Transverse colon (tissue), 4 donors: ENCODE data around the gene ANKRD12. TPM values are rescaled to one million over a fixed set of nuclear protein-coding genes. Genes with fewer than 3 reads are reported as not detected.

ENCODE experiments used
- DNase-seq: peaks from one replicate; pipeline ENCODE4 v3.0.0-alpha.2; 2019
- H3K27ac ChIP-seq, 4 donors: fragments of 200-600 bp; sonication (generic); 2 replicates each; pipeline ENCODE4 v1.5.1; 2016 to 2018; ENCODE audit warnings: inconsistent platforms in 4 of 4
- H3K27me3 ChIP-seq: fragments of 200-600 bp; sonication (generic); 2 replicates; pipeline ENCODE4 v1.5.1; 2017; ENCODE audit warnings: inconsistent platforms
- H3K36me3 ChIP-seq, 4 donors: fragments of 200-600 bp; sonication (generic); 2 replicates each; pipeline ENCODE4 v1.5.1; 2017 to 2019; ENCODE audit warnings: inconsistent platforms in 4 of 4
- H3K4me1 ChIP-seq, 4 donors: fragments of 200-600 bp; sonication (generic); 2 replicates each; pipeline ENCODE4 v1.5.1; 2017 to 2020; ENCODE audit warnings: inconsistent platforms in 4 of 4
- H3K4me3 ChIP-seq, 4 donors: fragments of 200-600 bp; sonication (generic); 1 replicate in 1 of 4; 2 replicates in 3 of 4; pipeline versions ENCODE4 v1.5.1 to v1.6.1; 2017 to 2019; ENCODE audit warnings: inconsistent platforms in 4 of 4
- H3K9me3 ChIP-seq, 2 donors: fragments of 200-600 bp; sonication (generic); 2 replicates each; pipeline ENCODE4 v1.5.1; 2017 to 2019; ENCODE audit warnings: inconsistent platforms in 2 of 2
- CTCF ChIP-seq, 5 experiments: fragments of 200-600 bp in 3 of 5; fragments of 450-650 bp in 2 of 5; sonication (generic) in 3 of 5; IDR thresholded peaks; 1 replicate in 2 of 5; 2 replicates in 3 of 5; pipeline ENCODE4 v1.5.1; 2016 to 2017; ENCODE audit warnings: antibody characterized with exemption in 5 of 5, inconsistent platforms in 3 of 5, mild to moderate bottlenecking in 2 of 5, moderate library complexity in 1 of 5
- EP300 ChIP-seq: sonication (generic); formaldehyde crosslinking; IDR thresholded peaks from one replicate; pipeline ENCODE4 v1.6.1; 2017; ENCODE audit warnings: antibody characterized with exemption, low read depth
- POLR2A ChIP-seq: fragments of 450-650 bp; IDR thresholded peaks from one replicate; pipeline ENCODE4 v1.6.1; 2016; ENCODE audit warnings: antibody characterized with exemption, mild to moderate bottlenecking, moderate library complexity
- POLR2AphosphoS5 ChIP-seq, 3 donors: sonication (generic); formaldehyde crosslinking; IDR thresholded peaks; one replicate each; pipeline ENCODE4 v1.6.1; 2016; ENCODE audit warnings: antibody characterized with exemption in 3 of 3
- WGBS, 2 donors: methylation state at CpG; one replicate each; pipeline ENCODE4 v1.1.5; 2018; ENCODE audit warnings: low coverage in 1 of 2; 5-methylcytosine and 5-hydroxymethylcytosine counted together
- in situ Hi-C, 4 donors: fragments of 200-750 bp; cut with MboI; loops; one replicate each; pipeline versions ENCODE4 v1.15.0 to v1.15.1; 2017; ENCODE audit warnings: low sequenced_read_pairs in 3 of 4, low pct_ligation_motif_present in 1 of 4, low pct_unique_long_range_greater_than_20kb in 1 of 4
- intact Hi-C: fragments of 100-400 bp; cut with DNase I; formaldehyde crosslinking; loops from one replicate; pipeline ENCODE4 v1.15.1; 2023; ENCODE audit warnings: low total_unique reads
- total RNA-seq, 4 donors: library from RNA; depleted of rRNA; stranded (reverse); fragments of >200 nt; gene quantifications; one replicate each; pipeline ENCODE4 v1.1.0, GENCODE V29; 2016

Gene ANKRD12
- total RNA-seq, 4 donors from 2014 or later, result 17.5 to 91.8 (median 59.1) TPM

GRCh38 chr18:9109523-9109922 is 27.1 kb upstream of the ANKRD12 start:
- 54 to 69% methylated on average over 4 of the region's 4 CpGs for WGBS, 2 donors
- Histone ChIP-seq H3K27me3 (no peaks in the 10 kb centered on the region), H3K9me3 (no peaks in the 10 kb centered on the region), H3K27ac (peak overlapping the region; percentile 55 to 71 (median 60)), H3K4me1 (peaks cover 67 to 91% (median 76%) of the 10 kb centered on the region in 4 donors), H3K36me3 (no peaks in the 10 kb centered on the region), H3K4me3 (no peak overlapping the region)
- intact Hi-C loops, result no loop called here
- TF ChIP-seq POLR2A, result no peak
- TF ChIP-seq POLR2AphosphoS5 (IDR thresholded peaks at IDR 0.05), result no peak
- TF ChIP-seq EP300, result no peak
- no peak for TF ChIP-seq CTCF (IDR thresholded peaks at IDR 0.05)
- in situ Hi-C loops, result no loop called here
- no peak for DNase-seq

DNA sequence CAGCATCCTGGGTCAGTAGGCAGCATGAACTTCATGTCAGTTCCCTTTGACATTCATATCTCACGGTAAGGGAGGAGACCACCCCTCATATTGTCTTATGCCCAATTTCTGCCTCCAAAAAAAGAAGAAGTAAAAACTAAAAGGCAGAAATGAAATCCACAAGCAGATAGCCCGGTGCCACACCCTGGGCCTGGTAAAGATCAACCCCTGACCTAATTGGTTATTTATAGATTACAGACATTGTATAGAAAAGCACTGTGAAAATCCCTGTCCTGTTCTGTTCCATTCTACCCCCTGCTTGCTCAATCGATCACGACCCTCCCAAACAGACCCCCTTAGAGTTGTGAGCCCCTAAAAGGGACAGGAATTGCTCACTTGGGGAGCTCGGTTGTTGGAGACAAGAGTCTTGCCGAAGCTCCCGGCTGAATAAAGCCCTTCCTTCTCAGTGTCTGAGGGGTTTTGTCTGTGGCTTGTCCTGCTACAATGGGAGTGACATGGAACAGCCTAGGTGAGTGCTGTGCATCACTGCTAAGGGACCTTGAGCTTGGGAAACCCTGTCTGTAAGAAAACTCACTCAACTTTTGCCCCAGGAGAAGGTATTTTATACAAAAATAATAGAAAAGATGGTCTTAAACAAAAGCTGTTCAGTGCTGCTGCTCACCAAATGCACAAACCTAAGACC is 23.0 kb upstream of the ANKRD12 start:
- in situ Hi-C loops (no loop called here), intact Hi-C loops (no loop called here)
- no peaks in the 10 kb centered on the region for H3K36me3 ChIP-seq
- WGBS, 2 donors, result 59 to 63% methylated on average over 2 to 7 of the region's 7 CpGs
- TF ChIP-seq CTCF (IDR thresholded peaks at IDR 0.05) (no peak), POLR2AphosphoS5 (IDR thresholded peaks at IDR 0.05) (no peak), EP300 (no peak), POLR2A (no peak)
- DNase-seq, result no peak
- H3K4me1 ChIP-seq, result peaks cover 54 to 90% (median 60%) of the 10 kb centered on the region in 4 donors
- H3K27ac ChIP-seq, result peak overlapping the region; percentile 45 to 66 (median 49)
- no peaks in the 10 kb centered on the region for H3K9me3 ChIP-seq
- H3K27me3 ChIP-seq, result no peaks in the 10 kb centered on the region
- H3K4me3 ChIP-seq, result no peak overlapping the region

- Histone ChIP-seq H3K4me1 (peaks cover 36 to 88% (median 48%) of the 10 kb centered on the region in 4 donors), H3K27me3 (no peaks in the 10 kb centered on the region), H3K27ac (peak overlapping the region; percentile 86 to 89 (median 86)), H3K36me3 (peaks cover 0 to 4% (median 2%) of the 10 kb centered on the region in 4 donors), H3K4me3 (no peak overlapping the region), H3K9me3 (no peaks in the 10 kb centered on the region)
- intact Hi-C loops (no loop called here), in situ Hi-C loops (no loop called here)
- TF ChIP-seq EP300, result no peak
- no peak for DNase-seq
Measured at GRCh38 chr18:9115984-9116383, 20.6 kb upstream of the ANKRD12 start.

DNA sequence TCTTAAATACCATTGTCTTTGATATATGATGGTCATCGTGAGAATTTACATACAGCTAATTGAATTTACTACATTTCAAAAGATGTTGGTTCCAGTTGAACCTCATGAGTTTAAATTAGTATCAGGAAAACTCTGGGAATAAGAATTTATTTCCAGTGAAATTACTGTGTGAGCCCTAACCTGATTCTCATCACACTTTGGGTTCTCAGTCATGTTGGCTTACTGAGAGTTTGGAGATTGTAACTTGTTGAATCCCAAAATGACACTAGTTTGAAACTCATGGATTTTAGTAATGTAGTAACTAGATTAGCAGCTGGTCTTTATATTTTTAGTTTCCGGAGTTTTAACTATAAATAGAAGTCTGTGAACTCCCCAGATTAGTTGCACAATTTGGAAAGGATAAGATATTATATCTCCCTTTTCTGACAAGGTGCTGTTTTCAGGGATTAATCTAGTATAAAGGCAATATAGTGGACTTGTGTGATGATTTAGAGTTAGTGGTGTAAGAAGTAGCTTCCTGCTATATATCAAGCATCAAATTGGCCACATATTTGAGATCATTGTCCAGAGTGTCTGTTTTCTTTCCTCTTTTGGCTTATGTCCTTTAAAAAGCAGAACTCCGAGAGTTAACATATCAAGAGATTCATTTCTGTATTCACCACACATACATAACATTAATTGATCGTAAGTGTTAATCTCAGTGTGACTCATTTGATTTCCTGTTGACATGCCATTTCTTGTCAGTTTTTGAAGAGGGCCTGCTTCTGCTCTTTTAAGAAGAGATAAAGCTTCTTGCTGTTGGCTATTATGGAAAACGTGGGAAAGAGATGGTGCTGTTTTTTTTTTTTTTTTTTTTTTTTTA is 18.4 kb upstream of the ANKRD12 start:
- intact Hi-C loops, result no loop called here
- peak in 2 of 3 donors; percentile 44 to 45 for TF ChIP-seq POLR2AphosphoS5 (IDR thresholded peaks at IDR 0.05)
- TF ChIP-seq POLR2A, result no peak
- H3K36me3 ChIP-seq, result peaks cover 0 to 18% (median 5%) of the 10 kb centered on the region in 4 donors
- H3K4me1 ChIP-seq, result peaks cover 22 to 79% (median 40%) of the 10 kb centered on the region in 4 donors
- H3K27me3 ChIP-seq, result no peaks in the 10 kb centered on the region
- H3K4me3 ChIP-seq, result peak overlapping the region in 1 of 4 donors; percentile 25
- H3K27ac ChIP-seq, result peak overlapping the region; percentile 86 to 89 (median 86)
- H3K9me3 ChIP-seq, result no peaks in the 10 kb centered on the region
- no peak for DNase-seq
- in situ Hi-C loops, result no loop called here
- WGBS, 2 donors, result 38% methylated on average over 5 of the region's 5 CpGs

GRCh38 chr18:9120796-9121195 is 15.8 kb upstream of the ANKRD12 start:
- no peaks in the 10 kb centered on the region for H3K27me3 ChIP-seq
- H3K9me3 ChIP-seq, result no peaks in the 10 kb centered on the region
- in situ Hi-C loops, result no loop called here
- TF ChIP-seq EP300 (no peak), CTCF (IDR thresholded peaks at IDR 0.05) (no peak), POLR2A (no peak), POLR2AphosphoS5 (IDR thresholded peaks at IDR 0.05) (no peak)
- no peak for DNase-seq
- H3K27ac ChIP-seq, result peak overlapping the region; percentile 2 to 87 (median 24)
- H3K36me3 ChIP-seq, result peaks cover 0 to 35% (median 8%) of the 10 kb centered on the region in 4 donors
- intact Hi-C loops, result no loop called here
- H3K4me3 ChIP-seq, result no peak overlapping the region
- H3K4me1 ChIP-seq, result peaks cover 17 to 56% (median 26%) of the 10 kb centered on the region in 4 donors
- WGBS, 2 donors, result 17 to 23% methylated on average over 1 of the region's 1 CpG
